K562 (cell line): Measurements from ENCODE around the gene PABPC3. TPM values are rescaled to one million over a fixed set of nuclear protein-coding genes. Genes with fewer than 3 reads are reported as not detected.

Experiments used
- ATAC-seq: fragments of 200-7000 bp; cut with Tn5 transposase; 3 replicates; pipeline ENCODE4 v1.9.1; 2020; ENCODE audit warnings: moderate library complexity
- BruUV-seq: library from RNA; stranded (reverse); fragments of 400-500 nt; replicated peaks from 2 replicates; lab custom pipeline; 2021; lab: Mats Ljungman, UMichigan
- CTCF ChIA-PET: fragments of 300-600 bp; formaldehyde crosslinking; extraction: SDS; loops from one replicate; lab custom pipeline; 2021; ENCODE audit warnings: low intra/inter-chr PET ratio; lab: Yijun Ruan, JAX
- POLR2A ChIA-PET: fragments of 300-600, 350-650 bp; sonication (Branson Sonifier 250); formaldehyde crosslinking; extraction: SDS; loops from one replicate; lab custom pipeline; 2021; ENCODE audit warnings: antibody characterized with exemption, inconsistent platforms; lab: Yijun Ruan, JAX
- DNase-seq, 4 experiments: peaks; one replicate each; pipeline versions ENCODE4 v3.0.0 to v3.0.0-alpha.2; 2011 to 2018; ENCODE audit warnings: low spot score in 3 of 4, mixed read lengths in 3 of 4; ENCODE audit errors: extremely low read depth in 1 of 4
- FAIRE-seq: peaks from 2 replicates; lab custom pipeline; 2011; peaks lifted over from hg19 to GRCh38; lab: Jason Lieb, UNC
- H2AFZ ChIP-seq: 2 replicates; pipeline ENCODE4 v1.6.0; 2011; ENCODE audit warnings: low read depth, low read length, control low read depth, inconsistent platforms
- H3K27ac ChIP-seq: fragments of 200-600 bp; 3 replicates; pipeline ENCODE4 v1.8.0; 2011; ENCODE audit warnings: low read depth, mild to moderate bottlenecking, control low read depth, inconsistent platforms, low read length, moderate library complexity, mixed read lengths; ENCODE audit errors: extremely low read depth
- H3K27me3 ChIP-seq, 2 experiments: fragments of 300-600 bp in 1 of 2; 2 replicates in 1 of 2; 3 replicates in 1 of 2; pipeline versions ENCODE4 v1.6.0 to v1.8.0; 2011; ENCODE audit warnings: inconsistent platforms in 2 of 2, low read length in 2 of 2, mild to moderate bottlenecking in 1 of 2, mixed read lengths in 1 of 2, moderate library complexity in 1 of 2; ENCODE audit not compliant: control insufficient read depth in 2 of 2, insufficient read depth in 2 of 2
- H3K36me3 ChIP-seq: fragments of 300-600 bp; 3 replicates; pipeline ENCODE4 v1.8.0; 2011; ENCODE audit warnings: mild to moderate bottlenecking, low read length, inconsistent platforms; ENCODE audit not compliant: control insufficient read depth, insufficient read depth
- H3K4me1 ChIP-seq, 2 experiments: fragments of 200-600 bp in 1 of 2; replicated peaks in 1 of 2; 2 replicates in 1 of 2; 3 replicates in 1 of 2; pipeline versions ENCODE4 v1.5.1 to v1.8.0; 2011; ENCODE audit warnings: inconsistent platforms in 2 of 2, low read length in 2 of 2, mild to moderate bottlenecking in 1 of 2, mixed read lengths in 1 of 2, moderate library complexity in 1 of 2; ENCODE audit not compliant: control insufficient read depth in 2 of 2, insufficient read depth in 2 of 2
- H3K4me2 ChIP-seq: 2 replicates; pipeline ENCODE4 v1.6.1; 2011; ENCODE audit warnings: low read length, control low read depth, inconsistent platforms, mixed read lengths; ENCODE audit not compliant: insufficient read depth
- H3K4me3 ChIP-seq: fragments of 200-600 bp; sonication (generic), shearing (Covaris generic); 2 replicates; pipeline ENCODE4 v1.5.1; 2016; ENCODE audit warnings: control low read depth, inconsistent platforms
- H3K79me2 ChIP-seq: fragments of 200-600 bp; 3 replicates; pipeline ENCODE4 v1.8.0; 2011; ENCODE audit warnings: low read length, inconsistent platforms; ENCODE audit not compliant: control insufficient read depth, insufficient read depth
- H3K9ac ChIP-seq, 2 experiments: 2 replicates each; pipeline versions ENCODE4 v1.6.0 to v1.6.1; 2011; ENCODE audit warnings: low read depth in 2 of 2, low read length in 2 of 2, control low read depth in 1 of 2, inconsistent platforms in 1 of 2, mild to moderate bottlenecking in 1 of 2, mixed read lengths in 1 of 2; ENCODE audit not compliant: insufficient read depth in 1 of 2
- H3K9me1 ChIP-seq: one replicate; pipeline ENCODE4 v1.6.0; 2011; ENCODE audit warnings: inconsistent platforms, mild to moderate bottlenecking, low read length, moderate library complexity; ENCODE audit not compliant: control insufficient read depth, insufficient read depth
- H3K9me3 ChIP-seq: replicated peaks from 2 replicates; pipeline ENCODE4 v1.5.1; 2011; ENCODE audit warnings: low read depth, low read length, inconsistent platforms; ENCODE audit not compliant: control insufficient read depth, insufficient read depth
- H4K20me1 ChIP-seq: replicated peaks from 2 replicates; pipeline ENCODE4 v1.6.1; 2011; ENCODE audit warnings: low read length, inconsistent platforms, mixed read lengths; ENCODE audit not compliant: control insufficient read depth, insufficient read depth
- BCL6 ChIP-seq: fragments of 250-450 bp; sonication (Bioruptor Pico); IDR thresholded peaks from 2 replicates; pipeline ENCODE4 v1.4.0; 2020
- ETV1 ChIP-seq: fragments of 450-650 bp; conservative IDR thresholded peaks from 2 replicates; pipeline ENCODE4 v1.6.1; 2016; ENCODE audit warnings: missing genetic modification characterization, control low read depth, low read depth, missing compliant biosample characterization
- RAD21 ChIP-seq, 2 experiments: fragments of 250-450 bp in 1 of 2; fragments of 450-650 bp in 1 of 2; sonication (Bioruptor Pico) in 1 of 2; formaldehyde crosslinking in 1 of 2; IDR thresholded peaks in 1 of 2; conservative IDR thresholded peaks in 1 of 2; 2 replicates each; pipeline versions ENCODE4 v1.4.0 to v1.8.0; 2020 to 2022; ENCODE audit warnings: mild to moderate bottlenecking in 2 of 2, moderate library complexity in 1 of 2
- REST ChIP-seq, 2 experiments: fragments of 450-650 bp; formaldehyde crosslinking in 1 of 2; IDR thresholded peaks; 2 replicates each; pipeline versions ENCODE4 v1.4.0 to v1.6.1; 2014 to 2020; ENCODE audit warnings: mild to moderate bottlenecking in 2 of 2, borderline replicate concordance in 1 of 2, low read depth in 1 of 2
- SMC3 ChIP-seq: conservative IDR thresholded peaks from 2 replicates; pipeline ENCODE4 v1.6.1; 2011; ENCODE audit warnings: low read depth, low read length, improper control_type of control experiment; ENCODE audit not compliant: insufficient read depth
- WGBS: fragments of 100-300 bp; shearing (Covaris generic); methylation state at CpG from one replicate; pipeline ENCODE4 v1.1.6; 2016; ENCODE audit warnings: low coverage, mixed read lengths; ENCODE audit not compliant: insufficient coverage; ENCODE audit errors: missing lambda C conversion rate; 5-methylcytosine and 5-hydroxymethylcytosine counted together
- in situ Hi-C: fragments of 300-500 bp; cut with MboI; formaldehyde crosslinking; loops from 4 replicates; pipeline ENCODE4 v1.15.0; 2018; ENCODE audit warnings: inconsistent platforms, mixed read lengths
- intact Hi-C: fragments of 100-400 bp; cut with micrococcal nuclease; formaldehyde crosslinking; loops from 2 replicates; pipeline ENCODE4 v1.14.2; 2022
- polyA plus RNA-seq, 8 experiments: library from polyadenylated mRNA; depleted of rRNA in 4 of 8; stranded (reverse) in 5 of 8; unstranded in 3 of 8; fragments of >200 nt; fragmentation: Nextera tagmentation in 2 of 8; fragmentation: Illumina TruSeq in 1 of 8; extraction: Ambion mirVana in 2 of 8; extraction: Trizol in 1 of 8; gene quantifications; 2 replicates each; pipeline versions ENCODE4 v1.2.1 to v1.2.3, GENCODE V29; 2011 to 2014; ENCODE audit warnings: inconsistent platforms in 1 of 8, missing spikeins in 1 of 8
- total RNA-seq, 7 experiments: library from RNA; depleted of rRNA in 6 of 7; stranded (reverse); fragments of >200 nt in 6 of 7; fragmentation: Illumina TruSeq in 2 of 7; extraction: Trizol in 2 of 7; gene quantifications; 2 replicates each; pipeline versions ENCODE4 v1.2.1 to v1.2.3, GENCODE V29; 2011 to 2021; ENCODE audit warnings: low replicate concordance in 1 of 7

The PABPC3 gene
- total and polyA plus RNA-seq, 9 of the 15 experiments (the other 6 are each of a cell fraction or from before 2014, with no cell fraction given): 0.05 to 0.80 (median 0.25) TPM

- TF ChIP-seq ETV1: no peak
- peak in 1 of 2 experiments; percentile 36; a peak in 2 of 4 replicates for TF ChIP-seq RAD21 (CRISPR knock-in tag; conservative IDR thresholded peaks at IDR 0.05 in 1 of 2, IDR thresholded peaks at IDR 0.05 in 1 of 2)
- no peak for TF ChIP-seq BCL6 (CRISPR knock-in tag)
- 0 out of 2 replicates have a peak, but pooled peaks have one; percentile 7 for TF ChIP-seq SMC3
Observed at GRCh38 chr13:25085125-25085742, 10.7 kb upstream of the PABPC3 start (continued).

GRCh38 chr13:25088562-25089221 is 7.2 kb upstream of the PABPC3 start:
- BruUV-seq: no TSS peak
- Histone ChIP-seq H3K36me3 (no peaks in the 10 kb centered on the region), H3K9ac (no peak overlapping the region), H3K9me1 (no peaks in the 10 kb centered on the region), H3K27me3 (peaks cover 0 to 9% of the 10 kb centered on the region in 2 experiments; a peak in 3 of 5 replicates), H4K20me1 (no peaks in the 10 kb centered on the region), H3K79me2 (no peaks in the 10 kb centered on the region), H3K4me1 (no peaks in the 10 kb centered on the region), H3K4me3 (no peak overlapping the region), H2AFZ (no peak overlapping the region), H3K9me3 (no peaks in the 10 kb centered on the region), H3K27ac (no peak overlapping the region), H3K4me2 (no peak overlapping the region)
- FAIRE-seq: no peak
- no peak for DNase-seq
- no peak for ATAC-seq
- no peak for TF ChIP-seq REST (IDR thresholded peaks at IDR 0.05; ENCODE audit: borderline replicate concordance)
- no peak for TF ChIP-seq REST (CRISPR knock-in tag; IDR thresholded peaks at IDR 0.05; ENCODE audit: low read depth)
- POLR2A ChIA-PET: interaction anchor here (0.5 kb wide), 1 partner anchor 48 kb away, joined by 3 read pairs; no protein-coding TSS in a partner anchor
- in situ Hi-C loops: no loop called here
- intact Hi-C loops: no loop called here
- CTCF ChIA-PET: interaction anchor here (0.6 kb wide), 1 partner anchor 11 kb away, joined by 3 read pairs; no protein-coding TSS in a partner anchor
- 2% methylated on average over 10 of the region's 10 CpGs for WGBS
